PFSK-1 (cell line): ENCODE results near the gene SORD.

ENCODE experiments used
- FOXP2 ChIP-seq: optimal IDR thresholded peaks from 2 replicates; pipeline ENCODE3; 2011; ENCODE audit warnings: borderline replicate concordance, control low read depth, inconsistent platforms; ENCODE audit not compliant: insufficient read depth; ENCODE audit errors: extremely low read length, extremely low read depth
- POLR2AphosphoS5 ChIP-seq: IDR thresholded peaks from 2 replicates; pipeline ENCODE4 v1.6.1; 2012; ENCODE audit warnings: low read depth, mild to moderate bottlenecking, control low read depth, low read length, moderate library complexity
- REST ChIP-seq, 2 experiments: IDR thresholded peaks; 2 replicates each; pipeline versions ENCODE4 v1.6.1 to v1.8.0; 2011 to 2012; ENCODE audit warnings: low read depth in 2 of 2, low read length in 2 of 2, control low read depth in 1 of 2, inconsistent platforms in 1 of 2, mild to moderate bottlenecking in 1 of 2, moderate library complexity in 1 of 2; ENCODE audit not compliant: insufficient read depth in 1 of 2
- SIN3A ChIP-seq: IDR thresholded peaks from 2 replicates; pipeline ENCODE4 v1.6.1; 2012; ENCODE audit warnings: mild to moderate bottlenecking, low read length, moderate library complexity, borderline replicate concordance; ENCODE audit not compliant: insufficient read depth
- TAF1 ChIP-seq: IDR thresholded peaks from 2 replicates; pipeline ENCODE4 v1.6.1; 2012; ENCODE audit warnings: low read length, control low read depth, borderline replicate concordance; ENCODE audit not compliant: insufficient read depth

The SORD gene

DNA sequence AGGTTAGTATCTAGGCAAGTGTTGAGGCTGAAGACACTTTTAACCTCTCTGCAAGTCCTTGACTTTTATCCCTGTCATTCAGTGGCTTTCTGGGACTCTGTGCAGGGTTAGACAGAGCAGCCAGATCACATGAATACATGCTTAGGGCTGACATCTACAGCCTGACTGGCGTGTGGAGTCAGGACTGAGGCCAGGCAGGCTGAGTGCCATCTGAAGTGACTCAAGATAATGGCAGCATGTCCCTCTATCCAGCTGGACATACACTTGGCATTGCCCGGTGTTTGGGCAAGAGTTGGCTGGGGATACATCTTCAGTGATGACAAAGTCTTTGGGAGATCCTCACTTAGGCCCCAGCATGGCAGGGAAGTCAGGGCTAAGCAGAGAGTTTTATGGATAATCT lies 68.6 kb downstream of the SORD start:
- TF ChIP-seq TAF1: no peak
- no peak for TF ChIP-seq FOXP2
- TF ChIP-seq SIN3A: no peak
- TF ChIP-seq POLR2AphosphoS5: no peak
- no peak for TF ChIP-seq REST (IDR thresholded peaks at IDR 0.05; ENCODE audit: insufficient read depth in 1 of 2, low read depth in 2 of 2, low read length in 2 of 2)

DNA sequence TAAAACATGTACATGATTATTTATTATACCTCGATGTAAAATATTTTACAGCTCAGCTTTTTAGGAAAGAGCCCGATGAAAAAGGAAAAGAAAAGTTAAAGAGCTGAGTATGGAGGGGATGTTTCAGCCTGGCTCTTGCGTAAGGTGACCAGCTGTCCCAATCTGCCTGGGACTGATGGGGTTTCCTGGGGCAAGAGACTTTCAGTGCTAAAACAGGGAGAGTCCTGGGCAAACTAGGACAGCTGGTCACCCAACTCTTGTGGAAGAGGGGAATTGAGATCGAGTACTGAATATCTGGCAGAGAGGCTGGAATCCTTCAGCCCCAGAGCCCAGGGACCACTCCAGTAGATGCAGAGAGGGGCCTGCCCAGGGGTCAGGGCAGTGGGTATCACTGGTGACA lies 70.0 kb downstream of the SORD start:
- TF ChIP-seq SIN3A (no peak), POLR2AphosphoS5 (no peak), REST (IDR thresholded peaks at IDR 0.05; ENCODE audit: insufficient read depth in 1 of 2, low read depth in 2 of 2, low read length in 2 of 2) (no peak)

GRCh38 chr15:45093622-45094357 lies 70.8 kb downstream of the SORD start:
- TF ChIP-seq REST (IDR thresholded peaks at IDR 0.05; ENCODE audit: insufficient read depth in 1 of 2, low read depth in 2 of 2, low read length in 2 of 2) (no peak), TAF1 (no peak)

DNA sequence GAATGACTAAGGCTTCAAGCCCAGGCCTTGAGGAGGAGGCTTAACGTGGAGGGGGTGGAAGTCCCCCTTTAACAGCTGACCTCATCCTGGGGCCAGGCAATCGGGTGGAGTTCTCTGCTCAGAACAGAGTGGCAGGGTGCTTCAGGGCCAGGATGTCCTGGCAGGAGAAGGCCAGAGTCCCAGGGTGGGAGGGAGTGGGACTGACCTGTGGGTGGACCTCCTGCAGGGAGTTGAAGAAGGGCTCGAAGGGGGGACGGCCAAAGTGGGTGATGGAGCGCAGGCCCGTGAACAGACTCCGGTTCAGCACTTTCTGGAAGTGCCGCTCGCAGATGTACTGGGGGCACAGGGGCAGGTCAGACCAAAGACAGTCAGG lies 71.3 kb downstream of the SORD start:
- TF ChIP-seq POLR2AphosphoS5: no peak

DNA sequence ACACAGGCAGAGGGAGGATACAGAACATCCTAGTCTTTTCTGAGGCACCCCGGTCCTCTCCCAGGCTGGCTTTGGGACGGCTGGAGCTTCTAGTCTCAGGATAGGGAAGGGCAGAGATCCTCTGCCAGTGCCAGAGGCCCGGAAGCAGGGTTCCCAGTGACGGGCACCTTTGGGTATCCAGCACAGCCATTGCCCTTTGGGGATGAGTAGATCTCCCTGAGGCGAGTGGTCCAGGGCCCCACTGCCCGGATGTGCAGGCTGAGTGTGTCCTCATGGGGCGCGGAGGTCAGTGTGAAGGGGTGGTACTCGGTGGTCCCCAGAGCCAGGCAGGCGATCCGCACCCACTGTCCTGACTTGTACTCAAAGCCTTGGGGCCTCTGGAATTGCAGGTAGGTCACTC lies 72.7 kb downstream of the SORD start:
- TF ChIP-seq REST (IDR thresholded peaks at IDR 0.05; ENCODE audit: insufficient read depth in 1 of 2, low read depth in 2 of 2, low read length in 2 of 2) (no peak), POLR2AphosphoS5 (no peak), TAF1 (no peak), FOXP2 (no peak)

- TF ChIP-seq REST (IDR thresholded peaks at IDR 0.05; ENCODE audit: insufficient read depth in 1 of 2, low read depth in 2 of 2, low read length in 2 of 2) (no peak), POLR2AphosphoS5 (no peak), SIN3A (no peak), FOXP2 (no peak), TAF1 (no peak)
Measured at GRCh38 chr15:45097466-45097865, 74.5 kb downstream of the SORD start.
